Mesodermal cell (in vitro differentiated cells): Measurements from ENCODE around the gene ENO4. TPM values are rescaled to one million over a fixed set of nuclear protein-coding genes. Genes with fewer than 3 reads are reported as not detected.

Experiments used
- H3K27ac ChIP-seq: 2 replicates; pipeline ENCODE4 v1.7.0; 2013; ENCODE audit warnings: mild to moderate bottlenecking, low read depth, low read length, moderate library complexity; ENCODE audit not compliant: severe bottlenecking
- H3K36me3 ChIP-seq: 2 replicates; pipeline ENCODE4 v1.7.1; 2013; ENCODE audit warnings: mild to moderate bottlenecking, low read length, moderate library complexity; ENCODE audit not compliant: control insufficient read depth, insufficient read depth
- H3K4me1 ChIP-seq: one replicate; pipeline ENCODE4 v1.7.1; 2013; ENCODE audit warnings: mild to moderate bottlenecking, low read length; ENCODE audit not compliant: insufficient read depth, control insufficient read depth, poor library complexity, severe bottlenecking
- H3K4me3 ChIP-seq: 2 replicates; pipeline ENCODE4 v1.7.0; 2013; ENCODE audit warnings: low read length, control low read depth, mild to moderate bottlenecking; ENCODE audit not compliant: insufficient read depth, poor library complexity, severe bottlenecking; ENCODE audit errors: extremely low read depth
- H3K9me3 ChIP-seq: 2 replicates; pipeline ENCODE4 v1.7.1; 2013; ENCODE audit warnings: mild to moderate bottlenecking, low read length, moderate library complexity; ENCODE audit not compliant: control insufficient read depth
- WGBS, 2 experiments: methylation state at CpG; one replicate each; pipeline ENCODE4 v1.1.5; 2013; ENCODE audit warnings: missing lambda C conversion rate in 2 of 2; ENCODE audit not compliant: insufficient coverage in 2 of 2; 5-methylcytosine and 5-hydroxymethylcytosine counted together
- polyA plus RNA-seq, 2 experiments: library from polyadenylated mRNA; stranded (reverse); fragments of 50-300 nt; gene quantifications; one replicate each; pipeline ENCODE4 v1.2.3, GENCODE V29; 2013

Gene ENO4
- 0.44 TPM for polyA plus RNA-seq (2013, experiment 1 of 2)
- 0.81 TPM for polyA plus RNA-seq (2013, experiment 2 of 2)

- Histone ChIP-seq H3K36me3 (no peaks in the 10 kb centered on the region), H3K27ac (peak within 1 kb of the TSS; percentile 84), H3K4me3 (peak within 1 kb of the TSS; percentile 64), H3K9me3 (no peaks in the 10 kb centered on the region), H3K4me1 (peaks cover 4% of the 10 kb centered on the region)
- 5 to 6% methylated on average over 32 to 41 of the region's 55 CpGs for WGBS, 2 experiments
Measured at GRCh38 chr10:116849248-116850057, at the start of gene ENO4. Gene ENO4 (plus strand): TSS chr10:116849499. CDS start chr10:116849567, 68 bp downstream.

GRCh38 chr10:116800286-116800929 lies 48.9 kb upstream of the ENO4 start:
- 44 to 53% methylated on average over 5 to 9 of the region's 9 CpGs for WGBS, 2 experiments
- no peak overlapping the region for H3K4me3 ChIP-seq
- no peak overlapping the region for H3K27ac ChIP-seq
- H3K36me3 ChIP-seq: no peaks in the 10 kb centered on the region
- no peaks in the 10 kb centered on the region for H3K4me1 ChIP-seq
- H3K9me3 ChIP-seq: no peaks in the 10 kb centered on the region

GRCh38 chr10:116801658-116802057 lies 47.6 kb upstream of the ENO4 start:
- H3K4me1 ChIP-seq: no peaks in the 10 kb centered on the region
- H3K9me3 ChIP-seq: no peaks in the 10 kb centered on the region
- no peaks in the 10 kb centered on the region for H3K36me3 ChIP-seq
- H3K27ac ChIP-seq: no peak overlapping the region
- 100% methylated on average over 1 of the region's 4 CpGs for WGBS, 2 experiments
- H3K4me3 ChIP-seq: no peak overlapping the region

GRCh38 chr10:116802474-116802873 lies 46.8 kb upstream of the ENO4 start:
- Histone ChIP-seq H3K36me3 (no peaks in the 10 kb centered on the region), H3K27ac (no peak overlapping the region), H3K4me1 (no peaks in the 10 kb centered on the region), H3K4me3 (no peak overlapping the region), H3K9me3 (no peaks in the 10 kb centered on the region)
- 71 to 84% methylated on average over 5 of the region's 6 CpGs for WGBS, 2 experiments

- Histone ChIP-seq H3K36me3 (no peaks in the 10 kb centered on the region), H3K4me3 (no peak overlapping the region), H3K9me3 (no peaks in the 10 kb centered on the region), H3K27ac (no peak overlapping the region), H3K4me1 (no peaks in the 10 kb centered on the region)
- 96 to 98% methylated on average over 16 to 19 of the region's 19 CpGs for WGBS, 2 experiments
Measured at GRCh38 chr10:116802876-116803275, 46.4 kb upstream of the ENO4 start.

GRCh38 chr10:116803451-116804249 lies 45.6 kb upstream of the ENO4 start:
- Histone ChIP-seq H3K4me1 (no peaks in the 10 kb centered on the region), H3K36me3 (no peaks in the 10 kb centered on the region), H3K27ac (no peak overlapping the region), H3K4me3 (no peak overlapping the region), H3K9me3 (no peaks in the 10 kb centered on the region)
- WGBS, 2 experiments: 85 to 86% methylated on average over 20 to 22 of the region's 22 CpGs

GRCh38 chr10:116808706-116809105 lies 40.6 kb upstream of the ENO4 start:
- H3K4me3 ChIP-seq: no peak overlapping the region
- H3K36me3 ChIP-seq: no peaks in the 10 kb centered on the region
- H3K4me1 ChIP-seq: no peaks in the 10 kb centered on the region
- no peak overlapping the region for H3K27ac ChIP-seq
- H3K9me3 ChIP-seq: no peaks in the 10 kb centered on the region
- 91 to 93% methylated on average over 9 to 12 of the region's 13 CpGs for WGBS, 2 experiments

- H3K4me1 ChIP-seq: no peaks in the 10 kb centered on the region
- 83 to 88% methylated on average over 20 of the region's 20 CpGs for WGBS, 2 experiments
- H3K27ac ChIP-seq: no peak overlapping the region
Measured at GRCh38 chr10:116809483-116810119, 39.7 kb upstream of the ENO4 start.

GRCh38 chr10:116810120-116810500 lies 39.2 kb upstream of the ENO4 start:
- H3K9me3 ChIP-seq: no peaks in the 10 kb centered on the region
- WGBS, 2 experiments: 90 to 92% methylated on average over 7 to 9 of the region's 10 CpGs
- no peaks in the 10 kb centered on the region for H3K36me3 ChIP-seq
- no peaks in the 10 kb centered on the region for H3K4me1 ChIP-seq
- H3K4me3 ChIP-seq: no peak overlapping the region
- no peak overlapping the region for H3K27ac ChIP-seq

More at GRCh38 chr10:116809483-116810119, 39.7 kb upstream of the ENO4 start:
- H3K9me3 ChIP-seq: no peaks in the 10 kb centered on the region
- no peak overlapping the region for H3K4me3 ChIP-seq
- no peaks in the 10 kb centered on the region for H3K36me3 ChIP-seq

- no peaks in the 10 kb centered on the region for H3K9me3 ChIP-seq
- no peaks in the 10 kb centered on the region for H3K36me3 ChIP-seq
- H3K4me3 ChIP-seq: no peak overlapping the region
- WGBS, 2 experiments: no CpG with 5 or more reads among the region's 2 CpGs
- no peaks in the 10 kb centered on the region for H3K4me1 ChIP-seq
- H3K27ac ChIP-seq: no peak overlapping the region
Measured at GRCh38 chr10:116810895-116811294, 38.4 kb upstream of the ENO4 start.
